Globus pallidus (tissue), 1 donor: ENCODE measurements around the gene EFCC1.

ENCODE experiments used
- DNase-seq: peaks from one replicate; pipeline ENCODE4 v3.0.0-alpha.2; 2015; ENCODE audit warnings: low spot score

The EFCC1 gene, protein sequence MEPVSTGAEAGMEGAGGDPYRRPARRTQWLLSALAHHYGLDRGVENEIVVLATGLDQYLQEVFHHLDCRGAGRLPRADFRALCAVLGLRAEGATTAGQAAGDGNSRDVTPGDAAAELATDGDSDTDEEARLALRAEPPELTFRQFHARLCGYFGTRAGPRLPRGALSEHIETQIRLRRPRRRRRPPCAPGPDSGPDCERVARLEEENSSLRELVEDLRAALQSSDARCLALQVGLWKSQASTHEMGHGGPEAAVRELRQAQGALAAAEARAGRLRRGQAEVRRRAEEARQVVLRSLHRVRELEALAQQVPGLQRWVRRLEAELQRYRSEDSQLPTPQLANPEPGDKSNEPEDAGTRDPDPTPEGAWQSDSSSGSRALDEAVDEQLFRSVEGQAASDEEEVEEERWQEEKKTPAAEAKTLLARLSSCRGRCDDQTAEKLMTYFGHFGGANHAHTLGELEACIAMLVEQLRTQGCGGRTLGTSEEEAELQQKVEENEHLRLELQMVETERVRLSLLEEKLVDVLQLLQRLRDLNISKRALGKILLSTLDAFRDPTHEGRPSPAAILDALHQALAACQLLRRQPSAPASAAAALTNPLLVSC

DNA sequence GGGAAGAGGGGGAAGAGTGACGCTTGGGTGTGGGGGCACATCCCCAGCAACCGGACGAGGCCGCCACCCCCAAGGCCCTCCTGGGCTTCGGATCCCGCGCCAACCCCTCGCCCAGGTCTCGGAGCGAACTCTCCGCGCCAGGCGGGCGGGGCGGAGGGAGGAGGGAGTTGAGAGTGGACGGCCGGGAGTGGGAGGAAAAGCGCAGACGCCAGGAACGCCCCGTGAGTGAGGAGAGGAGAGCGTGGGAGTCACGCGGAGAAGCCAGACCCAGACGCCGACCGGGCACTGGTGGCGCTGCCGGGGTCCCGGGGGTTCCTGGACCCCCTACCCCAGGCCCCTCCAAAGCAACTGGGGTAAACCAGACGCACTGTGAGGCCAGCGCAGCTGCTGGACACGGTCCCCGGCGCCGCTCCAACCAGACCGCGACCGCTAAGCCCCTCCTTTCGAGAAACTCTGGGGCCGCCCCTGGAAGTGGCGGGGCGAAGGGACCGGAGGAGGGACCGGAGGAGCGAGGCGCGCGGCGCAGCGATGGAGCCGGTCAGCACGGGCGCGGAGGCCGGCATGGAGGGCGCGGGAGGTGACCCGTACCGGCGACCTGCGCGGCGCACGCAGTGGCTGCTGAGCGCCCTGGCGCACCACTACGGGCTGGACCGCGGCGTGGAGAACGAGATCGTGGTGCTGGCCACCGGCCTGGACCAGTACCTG, at the start of gene EFCC1:
EFCC1 (plus strand) TSS at position 204 of the 705 bp plus-strand sequence; CDS start at position 529, 325 bp downstream.
- DNase-seq = no peak

DNA sequence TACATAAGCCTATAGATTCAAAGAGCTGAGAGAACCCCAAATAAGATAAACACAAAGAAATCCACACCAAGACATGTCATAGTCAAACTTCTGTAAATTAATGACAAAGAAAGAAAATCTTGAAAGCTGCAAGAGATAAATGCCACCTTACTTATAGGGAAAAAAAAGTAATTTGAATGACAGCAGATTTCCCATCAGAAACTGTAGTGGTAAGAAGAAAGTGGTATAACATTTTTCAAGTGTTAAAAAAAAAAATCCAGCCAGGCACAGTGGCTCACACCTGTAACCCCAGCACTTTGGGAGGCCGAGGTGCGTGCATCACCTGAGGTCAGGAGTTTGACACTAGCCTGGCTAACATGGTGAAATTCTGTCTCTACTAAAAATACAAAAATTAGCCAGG, 44.7 kb upstream of the EFCC1 start:
- no peak for DNase-seq

DNA sequence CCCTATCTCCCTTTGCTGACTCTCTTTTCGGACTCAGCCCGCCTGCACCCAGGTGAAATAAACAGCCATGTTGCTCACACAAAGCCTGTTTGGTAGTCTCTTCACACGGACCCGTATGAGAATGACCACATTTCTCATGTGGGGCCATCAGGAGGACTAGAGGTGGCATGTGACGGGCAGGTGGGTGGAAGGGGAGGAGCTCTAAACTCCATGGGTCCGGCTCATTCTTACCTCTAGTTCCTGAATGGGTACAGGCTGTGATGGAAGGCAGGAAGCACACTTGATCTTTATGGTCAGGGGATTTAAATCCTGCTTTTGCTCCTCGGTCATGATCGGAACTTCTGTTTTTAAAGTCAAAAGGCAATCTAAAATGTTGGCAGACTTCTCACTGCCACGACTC, 35.8 kb upstream of the EFCC1 start:
- DNase-seq = no peak

DNA sequence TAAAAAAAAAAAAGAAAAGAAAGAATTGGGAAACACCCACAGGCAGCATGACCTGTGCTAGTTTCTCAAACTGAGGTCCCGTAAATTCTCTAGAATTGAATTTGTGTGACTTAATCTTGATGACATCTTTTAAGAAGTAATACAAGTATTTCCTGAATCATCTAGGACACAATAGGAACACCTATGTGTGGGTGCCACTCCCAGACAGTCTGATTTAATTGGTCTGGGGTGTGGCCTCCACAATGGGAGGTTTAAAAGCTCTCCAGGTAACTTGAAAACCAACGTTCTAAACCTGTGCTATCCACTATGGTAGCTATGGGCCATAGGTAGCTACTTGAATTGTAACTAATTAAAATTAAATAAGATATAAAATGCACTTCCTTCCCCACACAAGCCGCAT, 35.3 kb upstream of the EFCC1 start:
- no peak for DNase-seq

DNA sequence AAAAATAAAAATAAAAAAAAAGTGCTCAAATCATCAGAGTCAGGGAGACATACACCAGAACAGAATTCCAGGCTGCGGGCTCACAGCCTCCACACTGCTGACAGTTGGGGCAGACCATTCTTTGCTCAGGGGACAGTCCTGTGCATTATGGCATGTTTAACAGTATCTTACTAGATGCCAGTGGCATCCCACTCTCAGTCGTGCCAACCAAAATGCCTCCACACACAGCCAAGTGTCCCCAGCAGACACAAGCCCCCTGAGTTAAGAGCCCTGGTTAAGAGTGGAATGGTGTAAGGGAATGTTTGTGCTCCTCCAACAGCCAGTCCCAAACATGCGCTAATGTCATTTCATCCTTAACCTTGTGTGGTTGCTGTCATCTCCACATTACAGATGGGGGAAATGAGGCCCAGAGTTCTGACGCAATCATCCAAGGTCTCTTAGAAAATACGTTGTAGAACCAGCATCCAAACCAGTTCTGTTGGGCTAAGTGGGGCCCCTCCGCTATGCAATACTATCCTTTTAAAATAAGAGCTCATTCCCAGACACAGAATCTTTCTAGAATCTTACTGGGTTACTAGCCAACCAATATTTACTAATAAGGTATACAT, 33.3 kb upstream of the EFCC1 start:
- no peak for DNase-seq

DNA sequence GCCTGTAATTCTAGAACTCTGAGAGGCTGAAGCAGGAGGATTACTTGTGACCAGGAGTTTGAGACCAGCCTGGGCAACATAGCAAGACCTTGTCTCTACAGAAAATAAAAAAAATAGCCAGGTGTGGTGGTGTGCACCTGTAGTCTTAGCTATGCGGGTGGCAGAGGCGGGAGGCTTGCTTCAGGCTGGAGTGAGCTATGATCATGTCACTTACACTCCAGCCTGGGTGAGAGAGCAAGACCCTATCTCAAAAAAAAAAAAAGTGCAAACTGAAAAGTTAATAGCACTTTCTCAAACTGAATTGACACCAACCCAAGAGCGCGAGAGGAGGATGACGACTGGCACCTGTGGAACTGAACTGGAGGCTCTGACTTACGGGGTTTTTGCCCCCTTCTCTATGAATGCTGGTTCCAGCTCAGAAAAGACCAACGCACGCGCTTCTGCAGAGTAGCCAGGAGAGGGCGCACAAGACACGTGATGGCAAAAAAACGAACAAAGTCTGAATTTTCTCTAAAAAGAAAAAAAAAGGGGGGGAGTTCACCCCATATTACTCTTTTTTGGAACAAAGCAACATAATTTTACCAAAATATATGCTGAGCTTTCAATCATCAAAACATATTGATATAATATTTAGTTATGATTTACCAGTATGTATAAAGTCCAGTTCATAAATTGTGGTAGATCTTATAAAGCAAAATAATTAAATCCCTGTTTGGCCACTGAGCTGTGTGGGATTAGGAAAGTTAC, 30.9 kb upstream of the EFCC1 start:
- peak; percentile 22 for DNase-seq

DNA sequence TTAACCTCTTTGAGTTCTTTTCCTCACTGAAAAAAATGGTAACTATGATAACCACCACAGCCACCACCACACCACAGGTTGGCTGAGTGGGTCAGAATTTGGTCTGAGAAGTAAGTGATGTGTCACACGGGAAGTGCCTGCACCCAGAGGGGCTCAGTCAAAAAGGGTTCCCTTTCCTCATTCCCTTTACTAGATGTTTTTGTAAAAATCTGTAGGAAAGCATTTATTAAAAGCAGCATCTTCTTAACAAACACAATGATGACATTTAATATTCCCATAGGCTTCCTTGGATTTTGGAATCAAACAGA, 30.4 kb upstream of the EFCC1 start:
- DNase-seq = no peak

DNA sequence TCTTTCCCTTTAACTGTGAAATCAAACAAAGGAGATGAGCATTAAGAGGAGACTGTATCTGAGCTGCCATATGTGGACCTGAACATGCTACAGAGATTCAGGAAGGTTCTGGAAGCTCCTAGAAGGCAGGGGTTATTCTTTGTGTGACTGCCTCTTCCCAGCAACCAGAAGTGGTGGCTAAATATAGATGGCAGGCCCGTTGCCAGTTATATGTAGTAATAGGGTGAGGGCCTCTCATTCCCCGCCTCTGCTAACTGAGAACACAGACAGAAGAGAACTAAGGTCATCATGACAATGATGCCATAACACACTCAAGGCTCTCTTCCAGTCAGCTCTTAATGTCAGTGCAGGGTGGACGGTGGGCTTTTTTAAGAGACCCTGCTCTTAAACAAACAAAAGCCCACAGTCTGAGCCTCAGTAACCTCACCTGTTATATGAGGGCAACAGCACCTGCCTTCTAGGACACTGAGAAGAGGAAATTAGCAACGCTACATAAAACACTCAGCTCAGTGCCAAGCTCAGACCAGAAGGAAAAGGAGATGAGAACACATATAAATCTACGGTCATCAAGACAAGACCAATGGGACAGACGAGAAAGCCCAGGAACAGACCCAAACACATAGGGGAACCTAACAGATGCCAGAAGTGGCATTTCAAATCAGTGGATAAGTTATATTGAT, 29.5 kb upstream of the EFCC1 start:
- DNase-seq = no peak

DNA sequence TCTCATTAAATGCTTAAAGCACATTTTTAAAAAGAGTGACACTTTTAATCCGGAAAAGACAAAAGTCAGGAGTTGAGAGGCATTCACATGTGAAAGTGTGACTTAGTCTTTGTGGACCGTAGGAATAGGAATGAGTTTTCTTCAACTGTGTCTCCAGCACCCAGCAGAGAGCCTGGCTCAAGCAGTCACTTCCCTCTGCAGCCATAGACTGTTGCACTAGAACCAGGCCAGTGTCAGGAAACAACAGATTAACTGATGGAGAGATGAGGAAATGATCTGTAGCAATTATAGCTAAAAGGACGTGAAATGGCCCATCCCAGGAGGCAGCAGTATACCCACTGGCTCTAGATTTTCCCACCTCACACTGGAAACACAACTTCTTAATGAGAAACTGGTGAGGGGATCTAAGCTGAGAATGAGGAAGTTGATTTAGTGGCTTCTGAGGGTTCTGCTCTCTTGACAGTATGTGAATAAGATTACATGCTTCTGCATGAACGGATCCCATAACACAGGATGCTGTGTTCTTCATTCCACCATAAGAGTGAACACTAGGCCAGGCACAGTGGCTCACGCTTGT, 27.0 kb upstream of the EFCC1 start:
- no peak for DNase-seq

DNA sequence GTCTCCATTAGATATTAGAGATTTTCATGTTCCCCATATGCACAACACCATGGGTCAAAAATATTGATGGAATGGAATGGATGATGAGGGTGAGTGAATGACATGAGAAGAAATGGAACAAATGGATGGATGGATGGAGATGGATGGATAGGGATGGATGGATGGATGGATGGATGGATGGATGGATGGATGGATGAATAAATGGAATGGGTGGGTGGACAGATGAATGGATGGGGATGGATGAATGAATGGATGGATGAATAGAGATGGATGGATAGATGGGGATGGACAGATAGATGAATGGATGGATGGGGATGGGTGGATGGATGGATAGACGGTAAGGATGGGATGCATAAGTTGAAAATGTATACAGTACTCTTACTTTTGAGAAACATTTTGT, 25.8 kb upstream of the EFCC1 start:
- no peak for DNase-seq

DNA sequence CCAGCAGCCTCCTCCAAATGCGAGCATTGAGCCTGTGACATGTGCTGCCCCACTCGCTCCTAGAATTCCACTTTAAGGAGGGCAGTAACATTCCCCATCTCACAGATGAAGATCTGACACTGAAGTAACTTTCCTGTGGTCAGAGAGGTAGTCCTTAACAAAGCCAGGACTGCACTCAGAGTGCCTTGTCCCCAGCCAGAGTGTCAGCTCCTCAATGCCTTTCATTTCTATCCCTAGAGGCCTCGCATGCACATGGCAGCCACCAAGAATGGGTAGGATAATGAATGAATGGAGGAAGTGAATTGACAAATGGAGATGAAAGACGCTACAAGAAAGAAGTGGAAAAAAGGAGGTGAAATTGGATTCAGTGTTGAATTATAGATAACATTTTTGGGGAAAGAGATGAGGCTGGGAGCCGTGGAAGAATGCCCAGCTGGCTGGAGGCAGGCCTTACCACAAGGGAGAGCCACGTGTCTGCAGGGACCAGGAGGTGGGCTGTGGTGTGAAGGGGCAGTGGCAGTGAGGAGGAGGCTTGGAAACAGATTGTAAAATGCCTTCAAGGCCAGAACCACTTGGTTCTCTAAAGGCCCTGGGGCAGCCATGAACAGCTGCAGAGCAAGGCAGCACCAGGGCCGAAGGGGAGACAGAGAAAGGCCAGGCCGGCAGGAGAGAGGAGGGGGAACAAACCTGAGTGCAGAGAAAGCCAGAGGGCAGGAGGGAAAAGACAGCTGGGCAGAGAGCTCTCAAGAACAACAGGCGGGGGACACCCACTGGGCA, 17.6 kb upstream of the EFCC1 start:
- DNase-seq = no peak

DNA sequence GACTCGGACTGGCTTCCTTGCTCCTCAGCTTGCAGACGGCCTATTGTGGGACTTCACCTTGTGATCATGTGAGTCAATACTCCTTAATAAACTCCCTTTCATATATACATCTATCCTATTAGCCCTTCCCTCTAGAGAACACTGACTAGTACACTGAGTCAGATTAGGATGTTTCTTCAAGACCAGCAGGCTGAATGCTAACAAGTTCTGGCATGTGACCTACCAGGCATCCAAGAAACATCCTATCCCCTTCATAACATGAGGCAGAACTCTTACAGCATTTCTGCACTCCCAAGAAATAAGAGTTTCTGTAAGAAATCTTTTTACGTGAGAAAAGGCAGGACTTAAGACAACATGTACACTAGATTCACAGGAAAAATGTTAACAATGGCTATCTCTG, 16.5 kb upstream of the EFCC1 start:
- DNase-seq = no peak

DNA sequence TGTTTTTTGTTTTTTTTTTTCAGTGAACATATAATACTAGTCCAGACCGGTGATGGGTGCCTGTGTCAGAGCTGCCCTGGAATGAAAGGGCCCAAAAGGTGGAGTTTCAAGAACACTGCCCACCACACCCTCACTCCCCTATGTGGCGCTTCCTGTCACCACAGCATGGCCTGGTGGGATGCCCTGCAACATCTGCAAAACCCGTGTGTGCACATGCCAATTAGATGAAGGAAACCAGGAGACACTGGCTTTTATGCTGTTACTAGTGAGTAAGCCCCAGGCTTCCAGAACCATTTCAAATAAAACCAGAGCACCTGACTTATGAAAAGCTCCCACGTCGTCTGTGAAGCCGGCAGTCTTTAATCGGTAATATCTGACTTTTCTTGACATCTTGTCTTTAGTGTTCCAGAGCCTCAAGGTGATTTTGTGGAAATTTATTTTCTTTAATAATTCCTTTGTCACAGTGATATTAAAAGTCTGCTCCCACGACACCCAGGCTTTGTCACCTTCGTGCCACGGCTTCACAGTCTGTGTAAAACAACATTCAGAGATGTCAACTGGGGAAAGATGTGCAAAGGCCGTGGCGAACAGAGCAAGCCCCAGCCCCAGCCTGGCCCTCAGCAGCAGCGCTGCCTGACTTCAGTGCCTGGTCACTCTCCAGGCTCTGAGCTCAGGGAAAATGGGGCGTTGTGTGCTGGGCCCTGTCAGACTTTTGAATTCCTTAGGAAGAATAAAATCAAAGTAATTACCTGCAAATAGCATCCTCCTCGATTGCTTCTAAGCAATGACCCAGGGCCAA, 13.6 kb upstream of the EFCC1 start:
- DNase-seq = no peak

DNA sequence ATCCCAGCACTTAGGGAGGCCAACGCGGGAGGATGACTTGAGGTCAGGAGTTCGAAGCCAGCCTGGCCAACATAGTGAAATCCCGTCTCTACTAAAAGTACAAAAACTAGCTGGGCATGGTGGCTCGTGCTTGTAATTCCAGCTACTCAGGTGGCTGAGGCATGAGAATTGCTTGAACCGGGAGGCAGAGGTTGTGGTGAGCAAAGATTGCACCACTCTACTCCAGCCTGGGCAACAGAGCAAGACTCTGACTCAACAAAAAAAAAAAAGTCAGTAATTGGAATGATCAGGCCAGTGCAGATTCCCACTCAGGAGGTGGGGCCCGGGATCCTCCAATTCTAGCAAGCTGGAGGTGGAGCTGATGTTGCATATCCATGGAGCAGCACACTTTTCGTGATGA, 12.8 kb upstream of the EFCC1 start:
- DNase-seq = no peak

DNA sequence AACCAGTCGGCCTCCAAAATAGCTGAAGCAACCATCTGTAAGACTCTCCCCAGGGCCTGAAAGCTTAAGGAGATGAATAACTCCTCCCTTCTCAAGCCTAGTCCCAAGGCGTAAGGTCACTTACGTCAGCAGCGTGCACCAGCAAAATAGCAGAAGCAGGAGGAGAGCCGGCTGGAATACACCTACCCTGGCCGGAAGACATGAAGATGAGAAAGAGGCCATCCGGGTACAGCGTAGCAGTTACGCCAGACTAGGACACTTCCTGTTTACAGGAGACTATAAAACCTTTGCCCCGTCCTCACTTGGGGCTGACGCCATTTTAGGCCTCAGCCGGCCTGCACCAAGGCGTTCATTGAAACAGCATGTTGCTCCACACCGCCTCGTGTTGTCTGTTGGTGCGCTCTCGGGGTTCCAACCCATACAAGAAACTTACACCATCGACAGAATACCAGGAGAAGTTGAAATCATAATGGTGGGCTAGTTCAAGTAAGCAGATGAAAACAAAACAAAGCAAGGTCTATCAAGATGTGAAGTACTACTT, 9.7 kb upstream of the EFCC1 start:
- no peak for DNase-seq

DNA sequence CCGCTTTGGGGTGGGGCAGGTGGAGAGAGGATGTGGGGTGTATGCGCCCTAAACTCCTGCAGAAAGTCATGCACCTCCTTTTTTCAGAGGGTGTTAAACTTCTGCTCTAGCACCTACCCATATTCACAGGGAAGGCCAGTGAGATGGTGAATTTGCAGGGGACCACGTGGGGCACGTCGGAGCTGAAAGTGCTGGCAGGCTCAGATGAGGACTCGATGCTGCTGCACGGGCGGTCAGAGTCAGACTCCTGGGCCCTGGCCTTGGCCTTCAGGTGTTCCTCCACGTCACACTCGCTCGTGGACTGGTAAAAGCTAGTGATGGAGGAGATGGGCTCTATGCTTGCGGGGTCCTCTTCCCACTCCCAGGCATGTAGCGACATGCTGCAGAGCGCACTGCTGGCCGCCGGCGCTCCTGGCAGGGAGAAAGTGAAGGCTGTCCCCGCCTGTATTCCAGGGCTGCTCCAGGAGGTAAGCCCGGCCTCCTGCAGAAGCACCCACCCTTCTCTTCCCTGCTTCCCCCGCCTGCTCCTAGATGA, 8.1 kb upstream of the EFCC1 start:
- DNase-seq = no peak

DNA sequence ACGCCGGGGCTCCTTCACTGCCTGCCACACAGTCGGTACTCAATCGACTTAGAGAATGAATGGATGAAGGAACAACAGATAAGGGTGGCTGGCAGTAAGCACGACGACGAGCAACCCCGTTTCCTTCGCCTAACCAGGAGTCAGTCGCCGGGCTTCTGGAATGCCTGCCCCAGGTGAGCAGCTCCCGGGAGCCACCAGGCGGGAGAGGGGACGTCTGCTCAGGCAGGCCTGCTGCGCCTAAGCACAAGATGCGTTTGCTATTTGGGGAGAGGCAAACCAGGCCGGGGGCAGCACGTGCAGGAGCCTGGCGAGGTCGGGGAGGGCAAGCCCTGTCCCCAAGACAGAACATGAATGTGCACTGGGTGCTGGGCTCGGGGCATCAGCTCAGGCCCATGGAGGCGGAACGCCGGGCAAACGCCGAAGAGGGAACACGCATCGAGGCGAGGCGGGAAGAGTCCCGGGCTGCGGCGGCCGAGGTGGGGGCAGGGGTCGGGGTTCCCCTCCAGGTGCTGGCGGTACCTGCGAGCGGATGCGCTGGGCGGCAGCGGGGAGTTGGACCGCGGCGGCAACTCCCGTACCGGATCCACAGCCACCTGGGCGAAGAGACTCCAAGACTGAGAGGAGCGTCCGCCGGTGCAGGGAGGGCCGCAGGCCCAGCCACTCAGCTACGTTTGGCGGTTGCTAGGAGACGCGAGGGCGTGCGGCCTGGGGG, 7.5 kb upstream of the EFCC1 start, which contains the start of gene CFAP92:
CFAP92 (minus strand) TSS at position 616 of the 712 bp plus-strand sequence. CDS start 772 bp downstream, outside the sequence.
- no peak for DNase-seq

DNA sequence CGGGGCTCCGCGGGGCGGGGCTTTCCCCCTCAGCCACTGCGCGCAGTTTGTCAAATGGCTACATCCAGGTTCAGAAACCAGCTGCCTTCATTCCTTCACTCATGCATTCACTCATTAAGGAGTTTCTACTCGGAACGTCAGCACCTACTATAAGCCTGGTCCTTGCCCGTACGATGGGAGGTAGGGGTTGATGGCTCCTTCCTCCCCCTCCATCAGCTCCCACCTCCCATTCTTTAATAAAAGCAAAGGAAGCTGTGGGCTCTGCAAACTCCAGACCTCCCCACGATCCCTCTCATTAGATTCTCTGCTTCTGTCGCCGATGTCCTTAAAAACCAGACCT, 7.0 kb upstream of the EFCC1 start:
- peak; percentile 41 for DNase-seq
